Tibial nerve (tissue), 4 donors: ENCODE data around the gene SIRPA. TPM values are rescaled to one million over a fixed set of nuclear protein-coding genes. Genes with fewer than 3 reads are reported as not detected.
"Not testable (repeated sequence)": the region's sequence is repeated elsewhere in the genome, so short reads cannot be mapped to it uniquely, and the experiment has no call there.

Experiments used
- DNase-seq, 2 donors: peaks; one replicate each; pipeline ENCODE4 v3.0.0-alpha.2; 2019; ENCODE audit warnings: low spot score in 2 of 2
- H3K27ac ChIP-seq, 4 donors: fragments of 200-600 bp; sonication (generic) in 3 of 4; one replicate each; pipeline ENCODE4 v1.5.1; 2017 to 2019; ENCODE audit warnings: mild to moderate bottlenecking in 1 of 4
- H3K27me3 ChIP-seq, 2 donors: fragments of 200-600 bp; sonication (generic) in 1 of 2; one replicate each; pipeline versions ENCODE4 v1.5.1 to v1.6.0; 2017 to 2019
- H3K36me3 ChIP-seq, 3 donors: fragments of 200-600 bp; sonication (generic); one replicate each; pipeline ENCODE4 v1.5.1; 2018 to 2019
- H3K4me1 ChIP-seq, 4 donors: fragments of 200-600 bp; sonication (generic) in 3 of 4; one replicate each; pipeline ENCODE4 v1.5.1; 2017 to 2019
- H3K4me3 ChIP-seq, 4 donors: fragments of 200-600 bp; sonication (generic) in 3 of 4; one replicate each; pipeline ENCODE4 v1.5.1; 2017 to 2019; ENCODE audit warnings: mild to moderate bottlenecking in 1 of 4, moderate library complexity in 1 of 4
- H3K9me3 ChIP-seq, 4 donors: fragments of 200-600 bp; sonication (generic) in 3 of 4; one replicate each; pipeline ENCODE4 v1.5.1; 2017 to 2019
- EP300 ChIP-seq, 2 donors: sonication (generic); formaldehyde crosslinking; IDR thresholded peaks; one replicate each; pipeline ENCODE4 v1.6.1; 2017; ENCODE audit warnings: antibody characterized with exemption in 2 of 2, mild to moderate bottlenecking in 1 of 2
- POLR2A ChIP-seq, 2 donors: fragments of 450-650 bp; IDR thresholded peaks; one replicate each; pipeline ENCODE4 v1.6.1; 2017; ENCODE audit warnings: antibody characterized with exemption in 2 of 2, mild to moderate bottlenecking in 2 of 2, moderate library complexity in 2 of 2
- WGBS, 2 donors: methylation state at CpG; one replicate each; pipeline ENCODE4 v1.1.5; 2018; 5-methylcytosine and 5-hydroxymethylcytosine counted together
- total RNA-seq, 4 donors: library from RNA; depleted of rRNA; stranded (reverse); fragments of >200 nt; gene quantifications; one replicate each; pipeline ENCODE4 v1.1.0, GENCODE V29; 2016
- TF ChIP-seq, protein P1 (sequence below), 5 experiments: fragments of 200-600 bp in 3 of 5; fragments of 450-650 bp in 2 of 5; sonication (generic) in 3 of 5; IDR thresholded peaks; one replicate each; pipeline ENCODE4 v1.5.1; 2016 to 2019; ENCODE audit warnings: antibody characterized with exemption in 5 of 5, mild to moderate bottlenecking in 3 of 5, moderate library complexity in 2 of 5

SIRPA gene
- total RNA-seq, 4 donors from 2014 or later, result 31.7 to 53.0 (median 41.1) TPM

DNA sequence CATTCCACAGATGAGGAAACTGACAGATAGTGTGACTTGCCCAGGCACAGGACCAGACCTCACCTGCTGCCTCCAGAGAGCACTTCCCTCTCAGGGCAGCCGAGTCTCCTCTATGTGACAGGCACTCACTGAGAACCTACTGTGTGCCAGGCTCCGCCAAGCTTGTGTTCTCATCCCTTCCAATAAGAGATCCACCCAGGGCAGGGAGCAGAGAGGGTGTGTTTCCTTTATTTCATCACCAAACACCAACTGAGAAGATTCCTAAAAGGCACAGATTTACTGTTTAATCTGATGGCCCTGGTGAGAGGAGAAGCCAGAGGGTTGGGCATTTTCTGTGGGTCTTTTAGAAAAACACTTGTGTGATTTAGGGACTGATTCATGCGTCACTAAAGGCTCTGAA lies 20.5 kb downstream of the SIRPA start:
- TF ChIP-seq, protein P1, sequence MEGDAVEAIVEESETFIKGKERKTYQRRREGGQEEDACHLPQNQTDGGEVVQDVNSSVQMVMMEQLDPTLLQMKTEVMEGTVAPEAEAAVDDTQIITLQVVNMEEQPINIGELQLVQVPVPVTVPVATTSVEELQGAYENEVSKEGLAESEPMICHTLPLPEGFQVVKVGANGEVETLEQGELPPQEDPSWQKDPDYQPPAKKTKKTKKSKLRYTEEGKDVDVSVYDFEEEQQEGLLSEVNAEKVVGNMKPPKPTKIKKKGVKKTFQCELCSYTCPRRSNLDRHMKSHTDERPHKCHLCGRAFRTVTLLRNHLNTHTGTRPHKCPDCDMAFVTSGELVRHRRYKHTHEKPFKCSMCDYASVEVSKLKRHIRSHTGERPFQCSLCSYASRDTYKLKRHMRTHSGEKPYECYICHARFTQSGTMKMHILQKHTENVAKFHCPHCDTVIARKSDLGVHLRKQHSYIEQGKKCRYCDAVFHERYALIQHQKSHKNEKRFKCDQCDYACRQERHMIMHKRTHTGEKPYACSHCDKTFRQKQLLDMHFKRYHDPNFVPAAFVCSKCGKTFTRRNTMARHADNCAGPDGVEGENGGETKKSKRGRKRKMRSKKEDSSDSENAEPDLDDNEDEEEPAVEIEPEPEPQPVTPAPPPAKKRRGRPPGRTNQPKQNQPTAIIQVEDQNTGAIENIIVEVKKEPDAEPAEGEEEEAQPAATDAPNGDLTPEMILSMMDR (IDR thresholded peaks at IDR 0.05), result no peak
- TF ChIP-seq EP300 (IDR thresholded peaks at IDR 0.05) (no peak), POLR2A (IDR thresholded peaks at IDR 0.05) (no peak)
- no peaks in the 10 kb centered on the region for H3K27me3 ChIP-seq
- no peaks in the 10 kb centered on the region for H3K9me3 ChIP-seq
- DNase-seq, result no peak
- H3K4me1 ChIP-seq, result peaks cover 0 to 7% (median 0%) of the 10 kb centered on the region in 4 donors
- no peak overlapping the region for H3K4me3 ChIP-seq
- WGBS, 2 donors, result 93 to 94% methylated on average over 3 of the region's 3 CpGs
- H3K36me3 ChIP-seq, result peaks cover 0 to 65% (median 0%) of the 10 kb centered on the region in 3 donors
- no peak overlapping the region for H3K27ac ChIP-seq

DNA sequence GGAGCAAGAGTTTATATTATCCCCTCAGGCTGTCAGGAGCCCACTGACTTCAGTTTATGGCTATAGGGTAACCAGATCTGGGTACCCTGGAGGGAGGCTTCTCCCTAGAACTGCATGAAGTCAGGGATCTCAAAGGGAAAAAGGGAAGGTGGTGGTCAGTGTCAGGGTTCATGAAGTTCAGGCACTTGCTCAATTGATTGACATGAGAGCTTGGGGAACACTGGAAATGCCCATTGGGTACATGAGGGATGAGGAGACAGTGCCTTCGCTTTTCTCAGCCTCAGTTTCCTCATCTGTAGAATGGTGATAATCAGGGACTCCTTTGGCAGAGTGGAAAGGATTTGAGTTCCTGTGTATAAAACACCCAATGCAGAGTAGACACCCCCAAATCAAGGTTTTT lies 22.6 kb downstream of the SIRPA start:
- H3K36me3 ChIP-seq, result peaks cover 0 to 65% (median 0%) of the 10 kb centered on the region in 3 donors
- H3K4me3 ChIP-seq, result no peak overlapping the region
- TF ChIP-seq, protein P1 (IDR thresholded peaks at IDR 0.05), result no peak
- TF ChIP-seq EP300 (IDR thresholded peaks at IDR 0.05), result no peak
- TF ChIP-seq POLR2A (IDR thresholded peaks at IDR 0.05), result no peak
- DNase-seq, result no peak
- H3K27ac ChIP-seq, result no peak overlapping the region
- no peaks in the 10 kb centered on the region for H3K4me1 ChIP-seq
- 100% methylated on average over 1 of the region's 1 CpG for WGBS, 2 donors
- no peaks in the 10 kb centered on the region for H3K9me3 ChIP-seq
- H3K27me3 ChIP-seq, result no peaks in the 10 kb centered on the region

DNA sequence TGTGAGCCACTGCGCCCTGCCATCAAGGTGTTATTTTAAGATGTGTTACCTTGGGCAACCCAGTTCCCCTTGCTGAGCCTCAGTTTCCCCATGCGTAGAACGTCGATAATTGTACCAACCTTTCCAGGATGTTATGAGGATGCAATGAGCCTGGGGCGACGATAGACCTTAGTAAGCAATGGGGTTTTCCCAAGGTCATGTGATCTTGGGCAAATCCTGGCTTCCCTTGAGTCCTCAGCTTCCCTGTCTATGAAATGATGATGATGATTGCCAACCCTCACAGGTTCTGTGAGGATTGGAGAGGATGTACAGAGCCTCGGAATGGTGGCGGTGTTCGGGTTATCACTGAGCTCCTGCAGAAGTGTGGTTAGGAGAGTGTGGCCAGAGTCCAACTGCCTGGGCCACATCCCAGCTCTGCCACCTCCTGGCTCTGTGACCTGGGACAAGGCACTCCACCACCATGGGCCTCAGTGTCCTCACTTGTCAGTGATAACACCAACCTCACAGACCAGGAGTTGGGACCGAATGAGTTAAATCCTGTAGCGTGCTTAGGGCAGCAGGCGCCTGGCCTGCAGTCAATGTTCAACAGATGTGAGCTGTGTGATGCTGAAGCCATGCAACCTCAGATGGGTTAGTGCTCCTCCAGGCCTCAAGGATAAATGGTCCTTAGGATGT lies 23.4 kb downstream of the SIRPA start:
- Histone ChIP-seq H3K36me3 (peaks cover 0 to 73% (median 0%) of the 10 kb centered on the region in 3 donors), H3K9me3 (no peaks in the 10 kb centered on the region), H3K4me1 (no peaks in the 10 kb centered on the region), H3K27me3 (no peaks in the 10 kb centered on the region), H3K4me3 (no peak overlapping the region), H3K27ac (no peak overlapping the region)
- 81 to 83% methylated on average over 12 of the region's 12 CpGs for WGBS, 2 donors
- no peak for DNase-seq
- no peak for TF ChIP-seq EP300 (IDR thresholded peaks at IDR 0.05)
- TF ChIP-seq POLR2A (IDR thresholded peaks at IDR 0.05), result no peak
- TF ChIP-seq, protein P1 (IDR thresholded peaks at IDR 0.05), result no peak

DNA sequence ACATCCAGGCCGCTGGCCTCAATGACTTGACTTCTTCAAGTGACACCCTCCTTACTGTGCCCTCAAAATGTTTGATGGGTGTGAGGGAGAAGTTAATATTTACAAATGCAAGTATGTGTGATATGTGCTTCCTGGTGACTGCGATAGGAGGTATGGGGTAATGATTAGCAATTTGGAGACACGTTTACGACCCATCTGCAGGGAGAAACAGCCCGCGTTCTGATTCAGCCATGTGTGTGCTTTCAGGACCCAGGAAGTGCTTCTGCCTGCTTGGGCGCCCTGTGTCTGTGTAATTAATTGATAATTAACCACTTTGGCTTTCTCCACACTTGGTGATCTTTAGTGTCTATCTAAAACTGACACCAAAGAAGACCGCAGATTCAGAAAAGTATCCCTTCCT lies 25.0 kb downstream of the SIRPA start:
- no peak for DNase-seq
- no peaks in the 10 kb centered on the region for H3K27me3 ChIP-seq
- H3K4me3 ChIP-seq, result no peak overlapping the region
- no peaks in the 10 kb centered on the region for H3K9me3 ChIP-seq
- 75 to 76% methylated on average over 8 of the region's 8 CpGs for WGBS, 2 donors
- peaks cover 0 to 75% (median 0%) of the 10 kb centered on the region in 3 donors for H3K36me3 ChIP-seq
- TF ChIP-seq, protein P1 (IDR thresholded peaks at IDR 0.05), result no peak
- TF ChIP-seq POLR2A (IDR thresholded peaks at IDR 0.05), result no peak
- no peak for TF ChIP-seq EP300 (IDR thresholded peaks at IDR 0.05)
- H3K27ac ChIP-seq, result no peak overlapping the region
- no peaks in the 10 kb centered on the region for H3K4me1 ChIP-seq

DNA sequence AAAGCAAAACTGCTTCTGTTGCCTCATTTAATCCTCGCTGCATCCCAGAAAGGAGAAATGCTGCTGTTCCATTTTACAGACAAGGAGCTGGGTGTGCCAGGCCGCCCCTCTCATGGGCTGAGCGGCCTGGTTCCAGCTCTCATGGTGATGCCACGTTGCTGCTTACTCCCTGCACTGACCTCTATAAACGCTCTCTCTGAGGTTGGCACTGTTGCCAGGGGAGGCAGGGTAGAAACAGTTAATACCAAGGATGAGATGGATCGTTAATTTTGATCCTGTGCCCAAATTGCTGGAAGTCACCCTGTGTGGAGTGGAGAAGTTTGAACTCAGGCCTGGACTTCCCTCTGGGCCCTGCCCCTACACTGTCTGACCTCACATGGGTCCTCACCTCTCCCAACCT lies 25.6 kb downstream of the SIRPA start:
- Histone ChIP-seq H3K27me3 (no peaks in the 10 kb centered on the region), H3K4me1 (no peaks in the 10 kb centered on the region), H3K4me3 (no peak overlapping the region), H3K36me3 (peaks cover 0 to 69% (median 0%) of the 10 kb centered on the region in 3 donors), H3K9me3 (no peaks in the 10 kb centered on the region), H3K27ac (no peak overlapping the region)
- 64 to 71% methylated on average over 6 of the region's 6 CpGs for WGBS, 2 donors
- DNase-seq, result no peak
- TF ChIP-seq POLR2A (IDR thresholded peaks at IDR 0.05) (no peak), EP300 (IDR thresholded peaks at IDR 0.05) (no peak)
- TF ChIP-seq, protein P1 (IDR thresholded peaks at IDR 0.05), result no peak

DNA sequence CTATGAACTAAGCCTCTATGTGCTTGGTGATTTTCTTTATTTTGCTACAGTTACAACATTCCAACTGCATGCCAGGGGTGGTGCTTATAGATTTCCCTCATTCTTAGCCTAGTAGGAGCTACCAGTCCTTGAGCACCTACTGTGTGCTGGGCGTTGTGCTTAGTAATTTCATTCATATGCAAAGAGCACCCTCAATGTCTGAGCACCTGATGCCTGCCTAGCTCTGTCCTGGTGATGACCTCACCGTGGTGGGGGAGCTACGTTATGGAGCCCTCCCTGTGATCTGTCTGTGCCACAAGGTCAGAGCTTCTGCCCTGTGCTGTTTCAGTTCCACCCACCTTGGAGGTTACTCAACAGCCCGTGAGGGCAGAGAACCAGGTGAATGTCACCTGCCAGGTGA lies 26.8 kb downstream of the SIRPA start:
- H3K36me3 ChIP-seq, result peaks cover 0 to 65% (median 0%) of the 10 kb centered on the region in 3 donors
- not testable (repeated sequence) for H3K9me3 ChIP-seq, DNase-seq, H3K27me3 ChIP-seq, H3K4me1 ChIP-seq, H3K4me3 ChIP-seq, H3K27ac ChIP-seq
- 70 to 74% methylated on average over 4 of the region's 4 CpGs for WGBS, 2 donors
